Upper lobe of left lung (tissue), 4 donors: ENCODE data around the gene IFTAP.

Experiments used
- POLR2AphosphoS5 ChIP-seq, 2 donors: sonication (generic); formaldehyde crosslinking; IDR thresholded peaks; one replicate each; pipeline ENCODE4 v1.5.1; 2017; ENCODE audit warnings: antibody characterized with exemption in 2 of 2
- TF ChIP-seq, protein P1 (sequence below), 6 experiments: fragments of 450-650 bp in 4 of 6; fragments of 200-600 bp in 2 of 6; sonication (generic) in 2 of 6; IDR thresholded peaks; one replicate each; pipeline ENCODE4 v1.5.1; 2016 to 2019; ENCODE audit warnings: antibody characterized with exemption in 6 of 6

GRCh38 chr11:36588099-36588498, 6.2 kb upstream of the IFTAP start:
- TF ChIP-seq, protein P1, sequence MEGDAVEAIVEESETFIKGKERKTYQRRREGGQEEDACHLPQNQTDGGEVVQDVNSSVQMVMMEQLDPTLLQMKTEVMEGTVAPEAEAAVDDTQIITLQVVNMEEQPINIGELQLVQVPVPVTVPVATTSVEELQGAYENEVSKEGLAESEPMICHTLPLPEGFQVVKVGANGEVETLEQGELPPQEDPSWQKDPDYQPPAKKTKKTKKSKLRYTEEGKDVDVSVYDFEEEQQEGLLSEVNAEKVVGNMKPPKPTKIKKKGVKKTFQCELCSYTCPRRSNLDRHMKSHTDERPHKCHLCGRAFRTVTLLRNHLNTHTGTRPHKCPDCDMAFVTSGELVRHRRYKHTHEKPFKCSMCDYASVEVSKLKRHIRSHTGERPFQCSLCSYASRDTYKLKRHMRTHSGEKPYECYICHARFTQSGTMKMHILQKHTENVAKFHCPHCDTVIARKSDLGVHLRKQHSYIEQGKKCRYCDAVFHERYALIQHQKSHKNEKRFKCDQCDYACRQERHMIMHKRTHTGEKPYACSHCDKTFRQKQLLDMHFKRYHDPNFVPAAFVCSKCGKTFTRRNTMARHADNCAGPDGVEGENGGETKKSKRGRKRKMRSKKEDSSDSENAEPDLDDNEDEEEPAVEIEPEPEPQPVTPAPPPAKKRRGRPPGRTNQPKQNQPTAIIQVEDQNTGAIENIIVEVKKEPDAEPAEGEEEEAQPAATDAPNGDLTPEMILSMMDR (IDR thresholded peaks at IDR 0.05), result no peak
- TF ChIP-seq POLR2AphosphoS5 (IDR thresholded peaks at IDR 0.05), result no peak
